Hepatic stellate cell (primary cell): ENCODE results near the gene SEC61A2.

Experiments
- DNase-seq: peaks from one replicate; pipeline ENCODE4 v3.0.0; 2011; ENCODE audit warnings: low spot score

Gene SEC61A2

GRCh38 chr10:12196531-12197211 is 67.2 kb downstream of the SEC61A2 start:
- no peak for DNase-seq

GRCh38 chr10:12198156-12198555 is 68.7 kb downstream of the SEC61A2 start:
- no peak for DNase-seq

DNA sequence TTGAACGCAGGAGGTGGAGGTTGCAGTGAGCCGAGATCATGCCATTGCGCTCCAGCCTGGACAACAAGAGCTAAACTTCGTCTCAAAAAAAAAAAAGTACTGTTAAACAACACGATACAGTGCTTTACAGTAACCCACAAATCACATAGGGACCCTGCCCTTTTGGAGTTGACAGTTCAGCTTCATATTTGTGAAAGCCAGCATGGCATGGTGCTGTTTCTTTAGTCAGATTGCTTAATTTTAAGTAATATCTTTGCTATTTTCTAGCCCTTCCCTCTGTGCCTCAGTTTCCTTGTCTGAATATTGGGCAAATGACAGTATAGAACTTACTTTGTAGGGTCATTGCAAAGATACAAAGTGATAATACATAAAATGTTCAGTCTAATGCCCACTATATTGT is 71.4 kb downstream of the SEC61A2 start:
- DNase-seq = no peak

DNA sequence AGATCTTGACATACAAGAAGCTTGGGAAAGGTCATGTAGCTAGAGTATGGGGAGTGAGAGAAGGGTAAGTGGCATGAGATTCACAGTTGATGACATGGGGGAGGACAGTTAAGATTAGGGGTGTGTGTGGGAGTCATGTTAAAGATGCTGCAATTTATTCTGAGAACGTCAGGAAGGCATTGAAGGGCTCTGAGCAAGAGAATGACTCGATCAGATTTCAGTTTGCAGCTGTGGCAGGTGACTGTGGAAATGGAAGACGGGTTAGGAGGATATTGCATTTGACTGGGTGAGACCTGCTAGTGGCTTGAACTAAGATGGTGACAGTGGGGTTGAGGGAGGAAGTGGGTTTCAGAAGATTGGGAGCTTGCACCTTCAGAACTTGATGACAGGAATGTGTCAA is 72.1 kb downstream of the SEC61A2 start:
- DNase-seq = no peak

- no peak for DNase-seq
Measured at GRCh38 chr10:12202226-12202625, 72.7 kb downstream of the SEC61A2 start.

DNA sequence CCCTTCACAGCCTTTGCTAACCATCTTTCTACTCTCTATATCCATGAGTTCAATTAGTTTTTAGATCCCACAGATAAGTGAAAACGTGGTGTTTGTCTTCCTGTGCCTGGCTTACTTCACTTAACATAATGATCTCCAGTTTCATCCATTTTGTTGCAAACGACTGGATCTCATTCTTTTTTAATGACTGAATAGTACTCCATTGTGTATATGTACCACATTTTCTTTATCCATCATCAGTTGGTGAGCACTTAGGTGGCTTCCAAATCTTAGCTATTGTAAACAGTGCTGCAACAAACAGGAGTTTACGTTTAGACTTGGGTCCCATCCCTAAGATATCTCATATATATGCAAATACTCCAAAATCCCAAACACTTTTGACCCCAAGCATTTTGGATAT is 75.6 kb downstream of the SEC61A2 start:
- DNase-seq = no peak

GRCh38 chr10:12207114-12207513 is 77.6 kb downstream of the SEC61A2 start:
- DNase-seq = no peak

GRCh38 chr10:12208460-12208859 is 79.0 kb downstream of the SEC61A2 start:
- DNase-seq = no peak

DNA sequence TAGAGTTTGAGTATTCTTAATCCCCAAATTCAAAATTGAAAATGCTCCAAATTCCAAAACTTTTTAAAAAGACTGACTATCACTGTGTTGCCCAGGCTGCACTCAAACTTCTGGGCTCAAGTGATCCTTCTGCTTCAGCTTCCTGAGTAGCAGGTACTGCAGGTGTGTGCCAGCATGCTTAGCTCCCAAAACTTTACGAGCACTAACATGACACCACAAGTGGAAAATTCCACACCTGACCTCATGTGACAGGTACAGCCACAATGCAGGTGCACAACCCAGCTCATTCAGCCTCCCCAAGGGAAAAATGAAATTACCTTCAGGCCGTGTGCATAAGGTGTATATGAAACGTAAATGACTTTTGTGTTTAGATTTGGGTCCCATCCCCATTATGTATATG is 83.0 kb downstream of the SEC61A2 start:
- DNase-seq = no peak

DNA sequence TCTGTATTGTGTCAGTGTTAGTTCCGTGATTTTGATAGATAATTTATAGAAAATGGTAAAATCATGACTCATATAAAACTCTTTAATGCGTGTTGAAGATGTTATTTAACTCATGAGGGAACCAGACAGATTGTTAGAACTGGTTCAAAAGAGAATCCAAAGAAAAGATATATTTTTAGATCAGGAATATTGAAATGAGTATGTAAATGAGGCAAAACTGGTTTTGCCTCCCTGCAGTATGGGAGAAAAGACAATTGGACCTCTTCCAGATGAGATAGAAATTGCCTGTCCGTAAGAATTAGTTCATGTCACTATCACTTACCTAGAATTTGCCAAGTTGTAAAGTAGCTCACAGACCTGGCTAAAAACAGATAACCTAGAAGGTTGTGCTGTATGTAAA is 84.1 kb downstream of the SEC61A2 start:
- DNase-seq = no peak

- no peak for DNase-seq
Measured at GRCh38 chr10:12214093-12214492, 84.6 kb downstream of the SEC61A2 start.

GRCh38 chr10:12214763-12215218 is 85.3 kb downstream of the SEC61A2 start:
- peak; percentile 25 for DNase-seq
